Endothelial cell of umbilical vein (primary cell): ENCODE data around the gene CKS1B.

ENCODE experiments used
- CTCF ChIP-seq, 2 donors: IDR thresholded peaks; 1 replicate in 1 of 2; 2 replicates in 1 of 2; pipeline ENCODE4 v1.5.1; 2011; ENCODE audit warnings: low read length in 2 of 2, mild to moderate bottlenecking in 2 of 2, moderate library complexity in 2 of 2, control low read depth in 1 of 2, inconsistent platforms in 1 of 2, low read depth in 1 of 2; ENCODE audit not compliant: insufficient read depth in 1 of 2; ENCODE audit errors: extremely low read depth in 1 of 2
- EZH2 ChIP-seq: IDR thresholded peaks from 2 replicates; pipeline ENCODE4 v1.6.1; 2012; ENCODE audit warnings: borderline replicate concordance, low read depth, mild to moderate bottlenecking, moderate library complexity, low read length, inconsistent platforms; ENCODE audit not compliant: severe bottlenecking
- POLR2A ChIP-seq: IDR thresholded peaks from 2 replicates; pipeline ENCODE4 v1.6.1; 2012; ENCODE audit warnings: low read depth, mild to moderate bottlenecking, control low read depth, low read length

GRCh38 chr1:155000411-155000725 is 25.9 kb downstream of the CKS1B start:
- TF ChIP-seq CTCF (IDR thresholded peaks at IDR 0.05; ENCODE audit: extremely low read depth in 1 of 2, insufficient read depth in 1 of 2, low read depth in 1 of 2, low read length in 2 of 2) (no peak), POLR2A (no peak), EZH2 (no peak)
